ENCODE measurements around the gene ATP1A1. TPM values are rescaled to one million over a fixed set of nuclear protein-coding genes. Genes with fewer than 3 reads are reported as not detected.

The ATP1A1 gene
- total RNA-seq, 2 donors from 2014 or later: 177 to 206 TPM

DNA sequence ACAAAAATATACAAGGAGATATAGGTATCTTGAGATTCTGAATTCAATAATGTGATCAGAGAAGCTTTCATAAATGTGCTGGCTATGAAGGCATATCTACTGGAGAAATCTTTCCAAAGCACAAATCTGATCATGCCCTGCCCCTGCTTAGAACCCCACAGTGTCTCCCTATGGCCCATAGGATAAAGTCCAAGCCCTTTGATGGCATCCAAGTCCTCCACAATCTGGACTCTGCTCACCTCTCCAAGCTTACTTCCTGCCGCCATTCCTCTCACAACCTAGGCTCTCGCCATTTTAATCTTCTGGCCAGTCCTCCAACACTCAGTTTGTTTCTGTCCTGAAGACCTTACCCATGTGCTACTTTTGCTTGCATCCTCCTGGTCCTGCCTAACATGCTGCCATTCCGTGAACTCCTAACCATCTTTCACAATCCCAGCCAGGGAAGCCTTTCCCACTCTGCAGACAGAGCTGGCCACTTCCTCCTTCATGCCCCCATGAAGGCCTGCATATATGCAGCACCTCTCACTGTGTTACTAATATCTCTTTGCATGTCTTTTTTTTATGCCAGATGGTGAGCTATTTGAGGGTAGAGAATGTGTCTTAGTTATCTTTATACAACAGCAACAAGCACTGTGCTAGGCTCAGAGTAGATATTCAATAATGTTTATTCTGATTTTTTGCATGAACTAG lies 5.6 kb upstream of the ATP1A1 start:
- ATAC-seq (replicated peaks in 1 of 2): no peak
- H3K27ac Mint-ChIP-seq: no peak overlapping the region
- H3K9me3 Mint-ChIP-seq: no peaks in the 10 kb centered on the region
- no peaks in the 10 kb centered on the region for H3K36me3 Mint-ChIP-seq (ENCODE audit: insufficient read depth in 2 of 2)
- no peak overlapping the region for H3K4me3 Mint-ChIP-seq
- peaks cover 7% of the 10 kb centered on the region for H3K27me3 Mint-ChIP-seq (ENCODE audit: low read depth)
- peaks cover 6% of the 10 kb centered on the region for H3K4me1 Mint-ChIP-seq (ENCODE audit: low read depth)
- DNase-seq: no peak

DNA sequence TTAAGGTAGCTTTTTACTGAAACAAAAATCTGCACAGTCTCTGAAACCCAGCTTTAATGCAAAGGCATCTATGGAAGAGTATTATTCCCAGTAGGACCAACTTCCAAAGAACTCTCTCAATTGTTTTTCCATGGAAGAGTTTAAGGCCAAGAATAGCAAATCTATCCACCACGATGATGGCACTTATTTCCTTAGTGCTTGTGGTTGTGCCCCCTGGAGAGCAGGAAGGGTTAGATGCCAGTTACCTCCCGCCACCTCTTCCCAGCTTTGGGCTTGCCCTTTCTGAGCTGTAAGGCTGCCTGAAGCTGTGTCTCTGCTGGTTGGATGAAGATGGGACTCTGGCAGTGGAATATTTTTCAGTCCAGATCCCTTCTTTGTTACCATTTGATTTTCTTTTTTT lies 4.8 kb upstream of the ATP1A1 start:
- no peak for ATAC-seq (replicated peaks in 1 of 2)
- no peak overlapping the region for H3K27ac Mint-ChIP-seq
- H3K27me3 Mint-ChIP-seq (ENCODE audit: low read depth): peaks cover 7% of the 10 kb centered on the region
- no peaks in the 10 kb centered on the region for H3K9me3 Mint-ChIP-seq
- no peak for DNase-seq
- H3K4me1 Mint-ChIP-seq (ENCODE audit: low read depth): peaks cover 7% of the 10 kb centered on the region
- peaks cover 0 to 2% of the 10 kb centered on the region in 2 donors for H3K36me3 Mint-ChIP-seq (ENCODE audit: insufficient read depth in 2 of 2)
- H3K4me3 Mint-ChIP-seq: no peak overlapping the region

DNA sequence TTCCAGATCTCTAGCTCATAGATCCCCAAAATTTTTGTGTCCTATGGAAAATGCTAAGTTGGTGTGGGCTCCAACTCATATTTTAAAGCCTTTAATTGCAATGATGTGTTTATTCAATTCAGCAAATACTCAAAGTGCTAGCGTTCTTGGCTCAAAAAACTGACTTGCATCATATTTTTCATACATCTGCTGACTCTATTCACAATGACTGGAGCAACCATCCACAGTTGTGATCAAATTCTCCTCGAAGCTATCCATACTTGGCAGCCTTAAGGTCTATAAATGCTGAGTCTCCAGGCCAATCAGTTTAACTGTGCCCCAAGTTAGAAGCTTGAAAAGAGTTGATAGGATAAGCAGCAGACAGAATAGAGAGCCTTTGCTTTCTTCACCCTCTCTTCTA lies 2.9 kb upstream of the ATP1A1 start:
- peaks cover 18% of the 10 kb centered on the region for H3K4me1 Mint-ChIP-seq (ENCODE audit: low read depth)
- no peak overlapping the region for H3K4me3 Mint-ChIP-seq
- H3K27ac Mint-ChIP-seq: no peak overlapping the region
- no peak for ATAC-seq (replicated peaks in 1 of 2)
- DNase-seq: no peak
- no peaks in the 10 kb centered on the region for H3K9me3 Mint-ChIP-seq
- H3K27me3 Mint-ChIP-seq (ENCODE audit: low read depth): peaks cover 7% of the 10 kb centered on the region
- H3K36me3 Mint-ChIP-seq (ENCODE audit: insufficient read depth in 2 of 2): peaks cover 4 to 5% of the 10 kb centered on the region in 2 donors

DNA sequence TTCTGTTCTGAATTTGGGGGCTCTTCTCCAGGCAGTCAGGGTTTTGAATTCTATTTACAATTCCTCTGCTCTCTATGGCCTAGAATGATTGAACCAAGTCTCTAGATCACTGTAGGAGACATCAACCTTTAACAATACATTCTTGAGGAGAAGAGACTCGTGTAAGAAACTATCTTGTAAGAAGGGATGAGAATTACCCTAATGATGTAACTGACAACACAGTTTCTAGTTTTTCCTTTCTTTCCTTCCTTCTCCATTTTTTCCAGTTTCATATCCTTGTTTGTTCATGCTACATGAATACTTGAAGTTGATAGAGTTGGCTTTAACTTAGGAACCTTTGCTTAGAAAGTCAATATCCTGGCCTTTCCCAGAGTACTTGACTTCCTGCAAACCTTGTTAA lies 1.3 kb upstream of the ATP1A1 start:
- H3K27me3 Mint-ChIP-seq (ENCODE audit: low read depth): peaks cover 7% of the 10 kb centered on the region
- H3K27ac Mint-ChIP-seq: no peak overlapping the region
- DNase-seq (no peak), ATAC-seq (replicated peaks in 1 of 2) (no peak)
- H3K36me3 Mint-ChIP-seq (ENCODE audit: insufficient read depth in 2 of 2): peaks cover 4 to 5% of the 10 kb centered on the region in 2 donors
- H3K4me3 Mint-ChIP-seq: peak overlapping the region; percentile 75 to 95
- H3K9me3 Mint-ChIP-seq: no peaks in the 10 kb centered on the region
- H3K4me1 Mint-ChIP-seq (ENCODE audit: low read depth): peaks cover 34% of the 10 kb centered on the region

- Mint-ChIP-seq H3K27me3 (ENCODE audit: low read depth) (peaks cover 7% of the 10 kb centered on the region), H3K4me1 (ENCODE audit: low read depth) (peaks cover 39% of the 10 kb centered on the region), H3K27ac (no peak overlapping the region), H3K4me3 (peak overlapping the region; percentile 75 to 95), H3K9me3 (no peaks in the 10 kb centered on the region), H3K36me3 (ENCODE audit: insufficient read depth in 2 of 2) (peaks cover 4 to 5% of the 10 kb centered on the region in 2 donors)
- ATAC-seq (replicated peaks in 1 of 2) (no peak), DNase-seq (no peak)
These were observed 853 bp upstream of the ATP1A1 start for GRCh38 chr1:116372191-116372590.

DNA sequence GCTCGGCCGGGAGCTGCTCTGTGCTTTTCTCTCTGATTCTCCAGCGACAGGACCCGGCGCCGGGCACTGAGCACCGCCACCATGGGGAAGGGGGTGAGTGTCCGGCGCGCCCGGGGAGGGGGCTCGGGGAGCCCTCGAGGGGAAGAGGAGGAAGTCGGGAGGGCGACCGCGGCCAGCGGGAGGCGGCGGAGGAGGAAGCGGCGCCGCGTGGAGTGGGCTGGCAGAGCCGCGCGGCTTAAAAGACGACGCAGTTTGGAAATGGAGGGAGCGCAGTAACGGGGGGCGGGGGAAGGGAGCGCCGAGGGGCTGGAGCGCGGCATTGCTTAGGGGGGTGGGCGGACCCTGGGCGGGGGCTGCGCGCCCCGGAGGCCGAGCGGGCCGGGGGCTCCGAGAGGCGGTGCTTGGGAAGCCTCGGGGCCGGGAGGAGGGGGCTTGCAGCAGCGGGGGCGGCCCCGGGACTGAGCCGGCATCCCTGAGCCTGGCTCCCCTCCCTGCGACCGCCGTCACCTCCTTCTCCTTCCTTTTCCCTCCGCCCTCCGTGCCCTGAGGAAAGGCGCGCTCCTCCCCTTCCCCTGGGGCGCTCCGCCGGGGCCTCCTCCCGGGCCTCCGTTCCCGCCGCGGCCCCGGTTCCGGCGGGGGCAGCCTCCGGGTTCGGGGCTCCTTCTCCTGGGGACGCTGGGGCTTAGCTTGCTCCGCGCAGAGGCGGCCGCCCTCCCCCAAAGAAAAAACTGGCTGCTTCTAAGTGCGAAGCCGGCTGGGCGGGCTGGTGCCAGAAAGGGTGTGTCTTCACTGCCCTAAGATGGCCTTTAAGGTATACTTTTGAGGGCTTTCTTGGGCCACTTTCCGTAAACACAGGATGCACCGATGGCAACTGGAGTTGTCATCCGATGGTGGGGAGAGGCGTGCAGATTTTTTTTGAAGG lies 648 bp downstream of the ATP1A1 start:
- DNase-seq: peak; percentile 71 to 73
- Mint-ChIP-seq H3K9me3 (peaks cover 0 to 1% of the 10 kb centered on the region in 2 donors), H3K4me3 (peak overlapping the region; percentile 95 to 96), H3K4me1 (ENCODE audit: low read depth) (peaks cover 53% of the 10 kb centered on the region), H3K36me3 (ENCODE audit: insufficient read depth in 2 of 2) (peaks cover 6% of the 10 kb centered on the region in 2 donors), H3K27ac (peak overlapping the region; percentile 96), H3K27me3 (ENCODE audit: low read depth) (peaks cover 7% of the 10 kb centered on the region)
- peak; percentile 10 to 14 for ATAC-seq (replicated peaks in 1 of 2)

- no peak for ATAC-seq (replicated peaks in 1 of 2)
- Mint-ChIP-seq H3K4me1 (ENCODE audit: low read depth) (peaks cover 61% of the 10 kb centered on the region), H3K36me3 (ENCODE audit: insufficient read depth in 2 of 2) (peaks cover 6% of the 10 kb centered on the region in 2 donors), H3K27ac (peak overlapping the region; percentile 96), H3K4me3 (peak overlapping the region; percentile 95 to 96), H3K27me3 (ENCODE audit: low read depth) (peaks cover 7% of the 10 kb centered on the region), H3K9me3 (peaks cover 0 to 1% of the 10 kb centered on the region in 2 donors)
- peak; percentile 19 to 34 for DNase-seq
These were observed 1.5 kb downstream of the ATP1A1 start for GRCh38 chr1:116374353-116375147.

GRCh38 chr1:116375148-116375886 lies 2.3 kb downstream of the ATP1A1 start:
- peak overlapping the region; percentile 96 for H3K27ac Mint-ChIP-seq
- peaks cover 0 to 1% of the 10 kb centered on the region in 2 donors for H3K9me3 Mint-ChIP-seq
- H3K36me3 Mint-ChIP-seq (ENCODE audit: insufficient read depth in 2 of 2): peaks cover 6% of the 10 kb centered on the region in 2 donors
- DNase-seq: no peak
- peak overlapping the region; percentile 95 to 96 for H3K4me3 Mint-ChIP-seq
- ATAC-seq (replicated peaks in 1 of 2): no peak
- H3K27me3 Mint-ChIP-seq (ENCODE audit: low read depth): peaks cover 2% of the 10 kb centered on the region
- H3K4me1 Mint-ChIP-seq (ENCODE audit: low read depth): peaks cover 69% of the 10 kb centered on the region

DNA sequence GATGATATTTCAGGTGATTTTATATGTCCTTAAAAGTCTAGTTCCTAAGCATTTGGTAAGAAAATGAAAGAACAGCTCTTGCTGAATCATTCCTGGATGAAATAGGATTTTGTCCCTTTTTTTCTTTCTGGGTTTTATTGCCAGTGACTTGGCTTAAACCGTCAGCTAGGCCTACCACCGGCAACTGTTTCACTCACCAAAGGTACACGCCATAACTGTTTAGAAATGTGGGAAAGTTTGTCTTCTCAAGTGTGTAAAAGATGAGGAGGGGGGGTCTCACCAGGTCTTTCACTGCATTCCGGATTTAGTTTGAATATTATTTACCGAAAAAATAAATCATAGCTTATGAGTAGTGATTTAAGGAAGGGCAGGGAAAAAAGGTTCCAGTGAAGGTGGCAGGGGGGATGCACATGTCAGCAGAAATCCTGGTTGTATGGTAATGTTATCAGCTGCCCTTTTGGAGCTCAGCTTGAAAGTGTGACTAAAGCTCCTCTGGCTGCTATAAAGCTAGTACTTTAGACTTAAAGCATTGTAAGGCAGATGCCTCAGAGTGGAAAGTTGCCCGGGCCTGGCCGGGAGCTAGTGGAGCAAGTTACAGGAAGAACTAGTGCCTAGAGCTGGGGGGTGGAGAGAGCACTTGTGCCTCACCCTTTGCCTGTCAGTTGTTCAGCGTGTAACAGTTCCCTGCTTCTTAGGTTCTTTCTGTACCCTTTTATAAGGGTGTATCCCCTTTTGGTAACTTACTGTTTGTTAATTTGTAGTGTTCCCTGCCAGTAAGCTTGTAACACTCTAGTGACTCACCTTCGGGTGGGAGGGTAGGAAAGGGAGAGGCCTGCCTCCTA lies 3.1 kb downstream of the ATP1A1 start:
- ATAC-seq (replicated peaks in 1 of 2): no peak
- DNase-seq: peak; percentile 44 to 49
- Mint-ChIP-seq H3K4me1 (ENCODE audit: low read depth) (peaks cover 77% of the 10 kb centered on the region), H3K9me3 (peaks cover 0 to 1% of the 10 kb centered on the region in 2 donors), H3K27me3 (ENCODE audit: low read depth) (no peaks in the 10 kb centered on the region), H3K36me3 (ENCODE audit: insufficient read depth in 2 of 2) (peaks cover 6% of the 10 kb centered on the region in 2 donors), H3K27ac (peak overlapping the region; percentile 96), H3K4me3 (peak overlapping the region; percentile 95 to 96)

DNA sequence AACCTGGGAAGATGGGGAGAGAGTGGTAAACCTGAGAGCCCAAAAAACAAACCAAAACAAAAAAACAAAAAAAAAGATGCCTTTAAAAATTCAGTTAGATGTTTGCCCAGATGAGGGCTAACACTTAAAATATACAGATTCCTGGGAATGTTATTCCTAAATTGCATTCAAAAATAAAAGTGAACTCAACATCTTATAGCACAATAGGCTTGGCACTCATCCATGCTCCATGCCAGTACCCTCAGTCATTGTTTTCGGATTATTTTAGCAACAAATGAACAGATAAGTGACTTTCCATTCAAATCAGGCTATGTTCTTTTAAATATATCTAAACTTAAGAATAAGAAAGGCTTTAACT lies 3.7 kb downstream of the ATP1A1 start:
- peak overlapping the region; percentile 95 to 96 for H3K4me3 Mint-ChIP-seq
- H3K4me1 Mint-ChIP-seq (ENCODE audit: low read depth): peaks cover 83% of the 10 kb centered on the region
- DNase-seq (no peak), ATAC-seq (replicated peaks in 1 of 2) (no peak)
- peak overlapping the region; percentile 84 for H3K27ac Mint-ChIP-seq
- peaks cover 0 to 1% of the 10 kb centered on the region in 2 donors for H3K9me3 Mint-ChIP-seq
- H3K36me3 Mint-ChIP-seq (ENCODE audit: insufficient read depth in 2 of 2): peaks cover 6% of the 10 kb centered on the region in 2 donors
- H3K27me3 Mint-ChIP-seq (ENCODE audit: low read depth): no peaks in the 10 kb centered on the region

- H3K27me3 Mint-ChIP-seq (ENCODE audit: low read depth): no peaks in the 10 kb centered on the region
- H3K36me3 Mint-ChIP-seq (ENCODE audit: insufficient read depth in 2 of 2): peaks cover 6 to 8% of the 10 kb centered on the region in 2 donors
- peaks cover 0 to 1% of the 10 kb centered on the region in 2 donors for H3K9me3 Mint-ChIP-seq
- ATAC-seq (replicated peaks in 1 of 2) (peak; percentile 79 to 80), DNase-seq (peak; percentile 27 to 42)
- H3K4me1 Mint-ChIP-seq (ENCODE audit: low read depth): peaks cover 87% of the 10 kb centered on the region
- H3K27ac Mint-ChIP-seq: peak overlapping the region; percentile 84
- H3K4me3 Mint-ChIP-seq: peak overlapping the region; percentile 95 to 96
These were observed 4.8 kb downstream of the ATP1A1 start for GRCh38 chr1:116377541-116378529.
